ENCODE measurements around the gene BSN.

The BSN gene

DNA sequence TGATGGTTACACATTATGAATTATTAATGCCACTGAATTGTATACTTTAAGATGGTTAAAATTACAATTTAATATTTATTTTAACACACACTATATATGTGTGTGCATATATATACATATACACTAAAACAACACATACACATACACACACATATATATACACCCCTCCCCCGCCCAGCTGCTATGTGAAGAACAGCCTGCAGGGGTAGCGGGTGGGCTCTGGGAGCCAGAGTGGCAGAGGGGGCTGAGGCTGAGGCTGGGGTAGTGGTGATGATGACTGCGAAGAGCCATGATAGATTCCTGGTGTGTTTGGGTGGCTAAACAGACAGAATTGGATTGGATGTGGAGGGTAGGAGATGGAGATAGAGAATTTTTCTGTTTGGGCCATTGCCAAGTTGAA is 80.5 kb downstream of the BSN start:
- TF ChIP-seq, protein P1, sequence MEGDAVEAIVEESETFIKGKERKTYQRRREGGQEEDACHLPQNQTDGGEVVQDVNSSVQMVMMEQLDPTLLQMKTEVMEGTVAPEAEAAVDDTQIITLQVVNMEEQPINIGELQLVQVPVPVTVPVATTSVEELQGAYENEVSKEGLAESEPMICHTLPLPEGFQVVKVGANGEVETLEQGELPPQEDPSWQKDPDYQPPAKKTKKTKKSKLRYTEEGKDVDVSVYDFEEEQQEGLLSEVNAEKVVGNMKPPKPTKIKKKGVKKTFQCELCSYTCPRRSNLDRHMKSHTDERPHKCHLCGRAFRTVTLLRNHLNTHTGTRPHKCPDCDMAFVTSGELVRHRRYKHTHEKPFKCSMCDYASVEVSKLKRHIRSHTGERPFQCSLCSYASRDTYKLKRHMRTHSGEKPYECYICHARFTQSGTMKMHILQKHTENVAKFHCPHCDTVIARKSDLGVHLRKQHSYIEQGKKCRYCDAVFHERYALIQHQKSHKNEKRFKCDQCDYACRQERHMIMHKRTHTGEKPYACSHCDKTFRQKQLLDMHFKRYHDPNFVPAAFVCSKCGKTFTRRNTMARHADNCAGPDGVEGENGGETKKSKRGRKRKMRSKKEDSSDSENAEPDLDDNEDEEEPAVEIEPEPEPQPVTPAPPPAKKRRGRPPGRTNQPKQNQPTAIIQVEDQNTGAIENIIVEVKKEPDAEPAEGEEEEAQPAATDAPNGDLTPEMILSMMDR (IDR thresholded peaks at IDR 0.05; ENCODE audit: low read depth, low read length, missing control alignments), result no peak
- no peak overlapping the region for H3K4me3 ChIP-seq (replicated peaks; ENCODE audit: low read depth, low read length)
- no peak for DNase-seq (ENCODE audit: extremely low read depth, low read depth)

DNA sequence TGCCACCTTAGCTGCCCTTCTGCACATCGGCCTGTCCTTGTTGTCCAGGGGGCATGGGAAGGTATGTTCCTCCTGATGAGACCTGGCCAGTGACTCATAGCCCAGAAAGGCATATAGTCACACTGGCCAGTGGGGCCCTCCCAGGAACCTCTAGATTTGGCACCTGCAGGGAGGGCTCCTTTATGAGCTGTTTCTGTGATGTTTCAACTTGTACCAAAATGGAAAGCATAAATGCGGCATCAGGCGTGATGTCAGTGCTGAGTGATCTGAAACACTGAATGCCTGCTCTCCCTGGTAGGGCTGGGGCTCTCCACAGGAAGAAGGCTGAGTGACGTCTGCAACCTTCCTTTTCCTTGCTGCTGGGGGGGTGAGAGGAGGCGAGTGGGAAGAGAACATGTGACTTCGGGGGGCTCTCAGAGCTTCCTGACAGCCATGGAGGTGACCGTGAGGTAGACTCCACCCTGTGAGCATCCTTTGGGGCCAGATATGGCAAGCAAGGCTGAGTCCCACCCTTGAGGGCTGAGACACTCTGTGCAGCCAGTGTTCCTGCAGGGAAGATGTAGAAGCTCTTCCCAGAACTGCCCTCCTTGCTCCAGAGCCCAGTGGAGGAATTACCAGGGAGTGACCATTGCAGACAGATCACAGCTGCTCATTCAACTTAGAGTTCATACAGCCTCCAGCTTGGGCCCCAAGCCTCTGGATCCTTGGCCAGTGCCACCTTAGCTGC is 82.8 kb downstream of the BSN start:
- DNase-seq (ENCODE audit: extremely low read depth, low read depth), result no peak
- TF ChIP-seq, protein P1 (IDR thresholded peaks at IDR 0.05; ENCODE audit: low read depth, low read length, missing control alignments), result no peak
- no peak overlapping the region for H3K4me3 ChIP-seq (replicated peaks; ENCODE audit: low read depth, low read length)

DNA sequence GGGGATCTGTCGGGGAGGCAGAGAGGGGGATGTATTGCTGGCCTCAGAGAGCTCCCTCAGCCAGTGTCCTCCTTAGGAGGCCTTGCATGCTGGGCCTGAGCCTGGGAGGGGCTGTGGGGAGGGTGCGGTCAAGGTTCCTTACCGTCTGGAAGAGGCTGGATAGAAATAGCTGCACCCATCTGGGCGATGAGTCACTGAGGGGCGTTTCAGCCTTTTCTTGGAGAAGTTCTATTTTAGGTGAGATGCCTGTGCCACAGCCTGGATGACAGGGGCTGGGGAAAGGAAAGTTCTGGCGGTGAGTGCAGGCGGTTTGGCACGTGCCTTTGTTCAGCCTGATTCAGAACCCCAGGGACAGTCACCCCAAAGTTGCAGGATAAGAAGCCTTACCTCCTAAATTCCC is 84.2 kb downstream of the BSN start:
- TF ChIP-seq, protein P1 (IDR thresholded peaks at IDR 0.05; ENCODE audit: low read depth, low read length, missing control alignments), result no peak
- DNase-seq (ENCODE audit: extremely low read depth, low read depth), result peak; percentile 61
- H3K4me3 ChIP-seq (replicated peaks; ENCODE audit: low read depth, low read length), result no peak overlapping the region

DNA sequence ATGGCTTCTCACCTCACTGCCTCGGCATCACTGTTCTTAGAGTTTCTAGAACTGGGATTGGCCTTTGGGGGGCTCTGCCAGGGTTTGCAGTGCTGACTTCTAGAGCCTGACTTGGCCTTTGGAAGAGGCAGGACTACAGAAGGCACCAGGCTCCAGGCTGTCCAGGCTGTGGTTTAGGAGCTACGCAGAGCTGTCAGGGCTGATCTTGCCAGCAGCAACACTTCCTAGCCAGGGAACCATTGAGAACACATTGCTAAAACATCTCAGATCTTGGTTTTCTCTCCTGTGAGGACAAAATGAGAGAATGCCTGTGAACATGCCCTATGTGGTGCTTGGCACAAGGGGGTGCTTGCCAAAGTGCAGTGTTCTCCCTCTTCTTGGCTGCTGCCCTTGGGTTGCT is 85.3 kb downstream of the BSN start:
- TF ChIP-seq, protein P1 (IDR thresholded peaks at IDR 0.05; ENCODE audit: low read depth, low read length, missing control alignments), result no peak
- no peak overlapping the region for H3K4me3 ChIP-seq (replicated peaks; ENCODE audit: low read depth, low read length)
- DNase-seq (ENCODE audit: extremely low read depth, low read depth), result no peak

DNA sequence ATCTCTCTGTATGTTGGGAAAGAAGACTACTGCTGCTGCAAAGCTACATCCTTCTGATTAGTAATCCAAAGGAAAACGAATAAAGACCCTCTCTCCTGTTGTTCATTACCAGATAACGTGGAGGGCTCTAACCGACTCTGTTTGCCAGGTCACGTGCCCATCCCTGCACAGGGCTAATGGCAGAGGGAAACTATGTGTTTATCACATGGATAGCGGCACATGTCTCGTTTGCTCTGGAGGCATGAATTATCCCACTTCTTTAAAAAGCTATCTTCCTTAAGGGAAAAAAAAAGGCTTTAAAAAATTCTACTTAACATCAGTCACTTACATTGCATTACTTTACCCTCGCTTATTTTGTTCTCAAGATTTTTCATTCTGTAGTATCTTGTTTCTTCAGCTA is 87.0 kb downstream of the BSN start:
- TF ChIP-seq, protein P1 (IDR thresholded peaks at IDR 0.05; ENCODE audit: low read depth, low read length, missing control alignments), result no peak
- no peak for DNase-seq (ENCODE audit: extremely low read depth, low read depth)
- no peak overlapping the region for H3K4me3 ChIP-seq (replicated peaks; ENCODE audit: low read depth, low read length)

DNA sequence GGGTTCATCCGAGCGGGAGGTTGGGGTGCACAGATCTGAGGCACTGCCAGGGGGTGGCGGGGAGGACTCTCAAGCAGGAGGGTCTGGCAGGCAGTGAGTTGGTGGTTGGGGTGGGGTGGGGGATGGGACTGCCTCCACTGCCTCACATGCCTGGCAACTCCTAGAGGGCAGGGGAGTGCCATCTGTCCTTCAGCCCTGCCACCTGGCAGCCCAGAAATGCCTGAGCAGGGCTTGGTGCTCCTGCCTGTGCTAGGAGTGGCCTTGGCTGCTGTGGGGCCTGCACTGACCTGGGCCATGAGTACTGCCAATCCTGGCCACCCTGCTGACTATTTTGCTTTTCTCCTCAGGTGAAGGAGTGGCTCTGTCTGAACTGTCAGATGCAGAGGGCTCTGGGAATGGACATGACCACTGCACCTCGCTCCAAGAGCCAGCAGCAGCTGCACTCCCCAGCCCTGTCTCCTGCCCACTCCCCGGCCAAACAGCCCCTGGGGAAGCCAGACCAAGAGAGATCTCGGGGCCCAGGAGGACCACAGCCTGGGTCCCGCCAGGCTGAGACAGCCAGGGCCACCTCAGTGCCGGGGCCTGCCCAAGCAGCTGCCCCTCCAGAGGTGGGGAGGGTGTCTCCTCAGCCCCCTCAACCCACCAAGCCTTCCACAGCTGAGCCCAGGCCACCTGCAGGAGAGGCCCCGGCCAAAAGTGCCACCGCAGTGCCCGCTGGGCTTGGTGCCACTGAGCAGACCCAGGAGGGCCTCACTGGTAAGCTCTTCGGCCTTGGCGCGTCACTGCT is 87.8 kb downstream of the BSN start:
- TF ChIP-seq, protein P1 (IDR thresholded peaks at IDR 0.05; ENCODE audit: low read depth, low read length, missing control alignments), result no peak
- H3K4me3 ChIP-seq (replicated peaks; ENCODE audit: low read depth, low read length), result no peak overlapping the region
- no peak for DNase-seq (ENCODE audit: extremely low read depth, low read depth)
